ENCODE data around the gene YIPF2.

YIPF2 gene

GRCh38 chr19:10921910-10922637 lies 6.4 kb downstream of the YIPF2 start:
- no peak for DNase-seq (ENCODE audit: low spot score)
- Histone ChIP-seq H3K27ac (no peak overlapping the region), H3K4me3 (no peak overlapping the region)
- no peak for TF ChIP-seq CTCF (IDR thresholded peaks at IDR 0.05)

GRCh38 chr19:10921199-10921909 lies 7.1 kb downstream of the YIPF2 start:
- H3K27ac ChIP-seq = no peak overlapping the region
- DNase-seq (ENCODE audit: low spot score) = no peak
- no peak overlapping the region for H3K4me3 ChIP-seq
- TF ChIP-seq CTCF (IDR thresholded peaks at IDR 0.05) = no peak

GRCh38 chr19:10920781-10921180 lies 7.7 kb downstream of the YIPF2 start:
- DNase-seq (ENCODE audit: low spot score) = no peak
- Histone ChIP-seq H3K27ac (no peak overlapping the region), H3K4me3 (no peak overlapping the region)
- TF ChIP-seq CTCF (IDR thresholded peaks at IDR 0.05) = no peak

- TF ChIP-seq CTCF (IDR thresholded peaks at IDR 0.05) = no peak
- DNase-seq (ENCODE audit: low spot score) = no peak
These were observed 8.2 kb downstream of the YIPF2 start for GRCh38 chr19:10920288-10920655.

GRCh38 chr19:10919352-10920287 lies 8.8 kb downstream of the YIPF2 start:
- TF ChIP-seq CTCF (IDR thresholded peaks at IDR 0.05) = no peak
- DNase-seq (ENCODE audit: low spot score) = no peak
- Histone ChIP-seq H3K4me3 (no peak overlapping the region), H3K27ac (no peak overlapping the region)

More at GRCh38 chr19:10920288-10920655, 8.2 kb downstream of the YIPF2 start:
- H3K27ac ChIP-seq = no peak overlapping the region
- H3K4me3 ChIP-seq = no peak overlapping the region

- no peak overlapping the region for H3K27ac ChIP-seq
- TF ChIP-seq CTCF (IDR thresholded peaks at IDR 0.05) = no peak
- DNase-seq (ENCODE audit: low spot score) = no peak
- no peak overlapping the region for H3K4me3 ChIP-seq
These were observed 10.1 kb downstream of the YIPF2 start for GRCh38 chr19:10918359-10918758.

All from coronary artery (tissue), 2 donors.